NOMO-1 treated with DMSO at 0.1 percent for 48 hours (cell line): ENCODE results near the gene PRELID1.

Experiments
- DNase-seq: peaks from one replicate; lab custom pipeline; 2025; ENCODE audit not compliant: unreplicated experiment; lab: John Stamatoyannopoulos, UW

Gene PRELID1

GRCh38 chr5:177355868-177356168 is 52.2 kb downstream of the PRELID1 start:
- DNase-seq, result no peak
